ENCODE measurements around the gene ZNF322. TPM values are rescaled to one million over a fixed set of nuclear protein-coding genes. Genes with fewer than 3 reads are reported as not detected.

Gene ZNF322
- total and polyA plus RNA-seq, 2 of the 8 experiments (the other 6 are each of a cell fraction or from before 2014, with no cell fraction given) = 5.3 to 35.0 TPM

- no peak overlapping the region for H3K9ac ChIP-seq (replicated peaks in 1 of 4; ENCODE audit: extremely low read depth in 1 of 4, low read depth in 3 of 4, low read length in 3 of 4)
- no peak overlapping the region for H2AFZ ChIP-seq (ENCODE audit: low read length)
- WGBS, 2 experiments (ENCODE audit: extremely low coverage in 1 of 2, insufficient coverage in 1 of 2, insufficient read length in 1 of 2, insufficient replicate concordance in 2 of 2, low coverage in 1 of 2, low lambda C conversion rate in 2 of 2, missing lambda C conversion rate in 1 of 2) = 73% methylated on average over 3 of the region's 3 CpGs; no CpG with 5 or more reads in 1 of the 2 experiments
- H3K56ac ChIP-seq (replicated peaks; ENCODE audit: insufficient read length, low read depth, low read length) = no peak overlapping the region
- H2BK5ac ChIP-seq (ENCODE audit: low read depth, low read length) = no peak overlapping the region
- no peak overlapping the region for H4K5ac ChIP-seq (ENCODE audit: insufficient read length, low read depth, low read length)
- H2BK15ac ChIP-seq (ENCODE audit: low read length) = no peak overlapping the region
- no peaks in the 10 kb centered on the region for H3K9me3 ChIP-seq (ENCODE audit: insufficient read depth in 2 of 2, low read depth in 1 of 2, low read length in 1 of 2)
- no peak overlapping the region for H3K4ac ChIP-seq (replicated peaks; ENCODE audit: insufficient read length, low read depth, low read length)
- H3K18ac ChIP-seq (ENCODE audit: extremely low read depth, low read length) = no peak overlapping the region
- ChIA-PET POLR2A (ENCODE audit: partially characterized antibody) (no interaction called here), CTCF (ENCODE audit: partially characterized antibody) (no interaction called here)
- H3K79me1 ChIP-seq (ENCODE audit: low read depth, low read length) = no peaks in the 10 kb centered on the region
- no peaks in the 10 kb centered on the region for H3K23me2 ChIP-seq (ENCODE audit: low read depth, low read length)
- H3K4me3 ChIP-seq (ENCODE audit: extremely low read depth in 1 of 4, insufficient read depth in 2 of 4, low read depth in 3 of 4, low read length in 4 of 4) = no peak overlapping the region
- no peak overlapping the region for H3K4me2 ChIP-seq (ENCODE audit: insufficient read depth in 1 of 2, low read depth in 2 of 2, low read length in 2 of 2)
- H4K20me1 ChIP-seq (replicated peaks in 1 of 2; ENCODE audit: control insufficient read depth in 1 of 2, insufficient read depth in 2 of 2, low read length in 2 of 2) = no peaks in the 10 kb centered on the region
- TF ChIP-seq CBX5 (IDR thresholded peaks at IDR 0.05; ENCODE audit: low read depth, low read length) (no peak), CHD2 (IDR thresholded peaks at IDR 0.05; ENCODE audit: low read length) (no peak), GABPA (IDR thresholded peaks at IDR 0.05; ENCODE audit: borderline replicate concordance, insufficient read depth, low read length) (no peak), SRF (IDR thresholded peaks at IDR 0.05; ENCODE audit: low read depth, low read length) (no peak), SUZ12 (IDR thresholded peaks at IDR 0.05; ENCODE audit: low read length) (no peak), POU5F1 (IDR thresholded peaks at IDR 0.05; ENCODE audit: low read depth, low read length) (no peak)
- H3K27me3 ChIP-seq (replicated peaks in 1 of 4; ENCODE audit: control insufficient read depth in 3 of 4, extremely low read depth in 1 of 4, insufficient read depth in 3 of 4, low read length in 3 of 4) = no peaks in the 10 kb centered on the region
- no peak overlapping the region for H3K23ac ChIP-seq (ENCODE audit: insufficient read length)
- H2AK5ac ChIP-seq (ENCODE audit: low read depth, low read length) = no peak overlapping the region
- H2BK20ac ChIP-seq (ENCODE audit: low read length) = no peak overlapping the region
- H2BK12ac ChIP-seq (ENCODE audit: low read depth, low read length) = no peak overlapping the region
- H3K79me2 ChIP-seq (ENCODE audit: control insufficient read depth in 1 of 2, insufficient read depth in 2 of 2, low read length in 2 of 2) = no peaks in the 10 kb centered on the region
- no peak for DNase-seq (ENCODE audit: low read depth in 1 of 2, low spot score in 2 of 2)
- H2BK120ac ChIP-seq (replicated peaks; ENCODE audit: low read depth, low read length) = no peak overlapping the region
- H3K14ac ChIP-seq (ENCODE audit: insufficient read length) = no peak overlapping the region
- no peak overlapping the region for H4K8ac ChIP-seq (ENCODE audit: extremely low read depth, insufficient read depth, low read length)
- 0 out of 8 replicates have a peak, but pooled peaks cover 0 to 4% (median 0%) of the 10 kb centered on the region in 4 experiments for H3K36me3 ChIP-seq (ENCODE audit: control insufficient read depth in 2 of 4, insufficient read depth in 4 of 4, low read length in 3 of 4)
- H4K91ac ChIP-seq (replicated peaks; ENCODE audit: insufficient read length, low read length) = no peak overlapping the region
- no peak overlapping the region for H3K27ac ChIP-seq (ENCODE audit: low read depth, low read length)
- no peak for FAIRE-seq
- no peaks in the 10 kb centered on the region for H3K4me1 ChIP-seq (replicated peaks in 1 of 4; ENCODE audit: control insufficient read depth in 3 of 4, insufficient read depth in 4 of 4, low read length in 3 of 4)
Measured at GRCh38 chr6:26604026-26604425, 55.5 kb downstream of the ZNF322 start.

All from H1 (cell line).